NK-92 treated with Interleukin-12 subunit alpha and Interleukin-12 subunit beta, amount 100 ng/mL, for 24 hours (cell line): ENCODE data around the gene SIRT1.
"Not testable (repeated sequence)": the region's sequence is repeated elsewhere in the genome, so short reads cannot be mapped to it uniquely, and the experiment has no call there.

Source experiments
- DNase-seq: peaks from one replicate; lab custom pipeline; 2025; lab: John Stamatoyannopoulos, UW

SIRT1 gene

DNA sequence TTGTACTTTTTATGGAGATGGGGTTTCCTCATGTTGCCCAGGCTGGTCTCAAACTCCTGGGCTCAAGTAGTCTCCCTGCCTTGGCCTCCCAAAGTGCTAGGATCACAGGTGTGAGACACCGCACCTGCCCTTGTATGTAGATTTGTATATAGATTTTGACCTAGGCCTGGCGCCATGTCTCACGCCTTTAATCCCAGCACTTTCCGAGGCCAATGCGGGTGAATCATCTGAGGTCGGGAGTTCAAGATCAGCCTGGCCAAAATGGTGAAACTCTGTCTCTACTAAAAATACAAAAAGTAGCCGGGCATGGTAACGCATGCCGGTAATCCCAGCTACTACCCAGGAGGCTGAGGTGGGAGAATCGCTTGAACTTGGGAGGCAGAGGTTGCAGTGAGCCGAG is 7.0 kb upstream of the SIRT1 start:
- DNase-seq: not testable (repeated sequence)

DNA sequence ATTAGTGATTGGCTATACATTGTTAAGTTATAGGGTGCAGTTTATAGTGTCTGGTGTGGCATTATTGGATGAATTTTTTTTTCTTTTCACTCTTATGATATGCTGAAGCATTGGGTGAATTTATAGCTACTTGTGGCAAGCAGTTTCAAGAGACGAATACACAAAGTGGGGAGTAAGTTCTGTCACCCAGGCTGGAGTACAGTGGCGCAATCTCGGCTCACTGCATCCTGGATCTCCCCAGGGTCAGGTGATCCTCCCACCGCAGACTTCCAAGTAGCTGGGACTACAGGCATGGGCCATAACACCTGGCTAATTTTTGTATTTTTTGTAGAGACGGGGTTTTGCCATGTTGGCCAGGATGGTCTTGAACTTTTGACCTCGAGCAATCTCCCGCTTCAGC is 6.3 kb upstream of the SIRT1 start:
- DNase-seq: no peak

DNA sequence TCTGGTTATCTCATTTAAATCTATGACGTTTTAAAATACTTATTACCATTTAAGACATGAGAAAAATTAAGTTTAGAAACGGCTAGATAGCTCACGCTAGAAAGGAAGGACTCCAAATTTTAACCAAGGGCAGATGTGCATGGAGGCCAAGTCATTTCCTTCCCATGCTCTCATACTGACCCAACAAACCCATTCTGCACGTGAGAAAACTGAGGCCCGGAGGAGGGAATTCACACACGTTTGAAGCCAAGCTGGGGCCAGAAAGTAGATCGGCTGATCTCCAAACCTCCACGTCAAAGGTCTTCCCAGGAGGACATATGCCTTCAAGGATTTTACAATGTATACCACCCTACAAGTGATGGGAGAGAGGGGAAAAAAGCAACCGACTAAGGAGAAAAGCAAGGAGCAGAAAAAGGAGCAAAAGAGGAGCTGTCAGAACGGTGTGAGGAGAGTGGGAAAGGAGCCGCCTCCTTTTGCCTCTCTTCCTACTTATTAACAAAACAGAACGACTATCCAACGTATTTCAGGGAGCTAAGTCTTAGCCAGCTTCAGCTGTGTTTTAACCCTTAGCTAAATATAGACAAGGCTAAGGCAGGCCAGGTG is 645 bp upstream of the SIRT1 start:
- no peak for DNase-seq

DNA sequence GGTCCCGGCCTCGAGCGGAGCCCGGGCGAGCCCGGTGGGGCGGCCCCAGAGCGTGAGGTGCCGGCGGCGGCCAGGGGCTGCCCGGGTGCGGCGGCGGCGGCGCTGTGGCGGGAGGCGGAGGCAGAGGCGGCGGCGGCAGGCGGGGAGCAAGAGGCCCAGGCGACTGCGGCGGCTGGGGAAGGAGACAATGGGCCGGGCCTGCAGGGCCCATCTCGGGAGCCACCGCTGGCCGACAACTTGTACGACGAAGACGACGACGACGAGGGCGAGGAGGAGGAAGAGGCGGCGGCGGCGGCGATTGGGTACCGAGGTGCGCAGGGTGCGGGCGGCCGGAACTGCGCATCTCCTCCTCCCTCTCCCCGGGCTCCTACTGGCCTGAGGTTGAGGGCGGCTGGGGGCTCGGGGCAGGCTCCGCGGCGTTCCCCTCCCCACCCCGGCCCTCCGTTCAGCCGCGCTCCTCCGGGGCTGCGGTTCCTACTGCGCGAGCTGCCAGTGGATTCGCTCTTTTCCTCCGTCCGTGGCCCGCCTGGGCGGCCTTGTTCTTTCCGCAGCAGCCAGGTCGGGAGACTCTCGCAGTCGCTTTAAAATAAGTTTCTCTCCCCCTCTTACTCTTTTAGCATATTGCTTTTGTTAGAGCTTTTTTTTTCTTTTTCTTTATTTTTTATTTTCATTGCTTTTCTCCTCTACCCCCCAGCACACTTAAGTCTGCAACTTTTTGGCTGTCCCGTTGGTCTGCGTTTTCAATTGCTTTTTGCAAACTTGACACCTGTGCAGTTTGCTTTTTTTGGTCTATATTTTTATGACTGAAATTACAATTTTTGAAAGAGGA is 600 bp downstream of the SIRT1 start:
- peak; percentile 69 for DNase-seq

DNA sequence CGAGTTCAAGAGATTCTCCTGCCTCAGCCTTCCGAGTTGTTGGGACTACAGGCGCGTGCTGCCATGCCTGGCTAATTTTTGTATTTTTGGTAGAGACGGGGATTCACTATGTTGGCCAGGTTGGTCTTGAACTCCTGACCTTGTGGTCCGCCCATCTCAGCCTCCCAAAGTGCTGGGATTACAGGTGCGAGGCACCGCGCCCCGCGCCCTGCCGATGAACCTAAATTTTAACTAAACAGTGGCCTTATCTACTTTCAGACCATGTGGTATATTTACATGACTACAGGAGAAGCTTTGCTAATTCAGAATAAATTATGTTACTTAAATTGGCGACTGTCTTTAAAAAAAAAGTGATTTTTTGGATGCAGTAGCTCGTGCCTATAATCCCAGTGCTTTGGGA is 9.2 kb downstream of the SIRT1 start:
- no peak for DNase-seq

DNA sequence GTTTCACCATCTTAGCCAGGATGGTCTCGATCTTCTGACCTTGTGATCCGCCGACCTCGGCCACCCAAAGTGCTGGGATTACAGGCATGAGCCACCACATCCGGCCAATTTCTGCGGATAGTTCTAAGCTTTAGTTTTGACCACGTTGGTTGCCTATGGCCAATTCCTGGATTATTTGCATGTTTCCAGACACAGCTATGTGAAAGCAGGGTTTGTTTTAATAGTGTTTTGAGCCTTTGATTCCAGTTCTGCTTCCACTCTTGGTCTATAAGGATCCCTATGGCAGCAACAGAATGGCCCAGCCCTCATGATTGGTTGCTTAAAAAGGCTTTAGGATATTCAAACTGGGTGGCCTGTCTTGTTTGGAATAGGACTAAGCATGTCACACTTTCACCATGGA is 19.1 kb downstream of the SIRT1 start:
- no peak for DNase-seq

DNA sequence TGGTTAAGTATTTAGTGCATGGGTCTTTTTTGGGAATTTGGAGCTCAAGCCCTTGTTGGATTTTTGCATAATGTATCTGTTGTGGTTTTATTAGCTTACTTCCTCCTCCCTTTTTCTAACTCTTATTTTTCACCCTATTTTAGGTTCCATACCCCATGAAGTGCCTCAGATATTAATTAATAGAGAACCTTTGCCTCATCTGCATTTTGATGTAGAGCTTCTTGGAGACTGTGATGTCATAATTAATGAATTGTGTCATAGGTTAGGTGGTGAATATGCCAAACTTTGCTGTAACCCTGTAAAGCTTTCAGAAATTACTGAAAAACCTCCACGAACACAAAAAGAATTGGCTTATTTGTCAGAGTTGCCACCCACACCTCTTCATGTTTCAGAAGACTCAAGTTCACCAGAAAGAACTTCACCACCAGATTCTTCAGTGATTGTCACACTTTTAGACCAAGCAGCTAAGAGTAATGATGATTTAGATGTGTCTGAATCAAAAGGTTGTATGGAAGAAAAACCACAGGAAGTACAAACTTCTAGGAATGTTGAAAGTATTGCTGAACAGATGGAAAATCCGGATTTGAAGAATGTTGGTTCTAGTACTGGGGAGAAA is 28.0 kb downstream of the SIRT1 start:
- DNase-seq: no peak

DNA sequence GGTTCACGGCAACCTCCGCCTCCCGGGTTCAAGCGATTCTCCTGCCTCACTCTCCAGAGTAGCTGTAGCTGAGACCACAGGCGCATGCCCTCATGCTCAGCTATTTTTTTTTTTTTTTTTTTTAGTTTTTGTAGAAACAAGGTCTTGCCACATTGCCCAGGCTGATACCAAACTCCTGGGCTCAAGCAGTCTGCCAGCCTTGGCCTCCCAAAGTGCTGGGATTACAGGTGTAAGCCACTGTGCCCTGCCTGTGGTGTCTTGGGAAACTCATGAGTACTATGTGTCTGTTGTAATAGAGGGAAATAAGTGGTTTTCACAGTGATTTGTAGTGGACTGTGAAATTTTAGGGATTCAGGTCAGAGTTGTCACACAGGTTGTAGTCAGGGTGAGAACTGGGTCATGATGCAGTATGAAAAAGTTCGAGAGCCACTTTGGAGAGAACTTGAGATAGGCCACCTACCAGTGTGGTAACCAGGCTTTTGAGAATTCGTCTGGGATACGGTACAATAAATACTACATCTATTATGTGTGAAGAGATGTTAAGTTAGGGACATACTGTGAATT is 30.4 kb downstream of the SIRT1 start:
- no peak for DNase-seq

DNA sequence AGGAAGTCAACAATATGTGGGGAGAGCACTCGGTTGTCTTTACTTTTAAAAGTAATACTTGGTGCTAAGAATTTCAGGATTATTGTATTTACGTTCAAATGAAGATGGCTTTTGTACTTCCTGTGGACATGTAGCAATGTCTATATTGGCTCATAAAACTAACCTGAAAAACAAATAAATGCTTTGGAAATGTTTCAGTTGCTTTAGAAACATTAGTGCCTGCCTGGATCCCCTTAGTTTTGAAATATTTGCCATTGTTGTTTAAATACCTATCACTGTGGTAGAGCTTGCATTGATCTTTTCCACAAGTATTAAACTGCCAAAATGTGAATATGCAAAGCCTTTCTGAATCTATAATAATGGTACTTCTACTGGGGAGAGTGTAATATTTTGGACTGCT is 32.7 kb downstream of the SIRT1 start:
- DNase-seq: no peak

DNA sequence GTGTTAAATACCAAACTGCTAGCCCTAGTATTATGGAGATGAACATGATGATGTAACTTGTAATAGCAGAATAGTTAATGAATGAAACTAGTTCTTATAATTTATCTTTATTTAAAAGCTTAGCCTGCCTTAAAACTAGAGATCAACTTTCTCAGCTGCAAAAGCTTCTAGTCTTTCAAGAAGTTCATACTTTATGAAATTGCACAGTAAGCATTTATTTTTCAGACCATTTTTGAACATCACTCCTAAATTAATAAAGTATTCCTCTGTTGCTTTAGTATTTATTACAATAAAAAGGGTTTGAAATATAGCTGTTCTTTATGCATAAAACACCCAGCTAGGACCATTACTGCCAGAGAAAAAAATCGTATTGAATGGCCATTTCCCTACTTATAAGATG is 33.2 kb downstream of the SIRT1 start:
- DNase-seq: no peak

DNA sequence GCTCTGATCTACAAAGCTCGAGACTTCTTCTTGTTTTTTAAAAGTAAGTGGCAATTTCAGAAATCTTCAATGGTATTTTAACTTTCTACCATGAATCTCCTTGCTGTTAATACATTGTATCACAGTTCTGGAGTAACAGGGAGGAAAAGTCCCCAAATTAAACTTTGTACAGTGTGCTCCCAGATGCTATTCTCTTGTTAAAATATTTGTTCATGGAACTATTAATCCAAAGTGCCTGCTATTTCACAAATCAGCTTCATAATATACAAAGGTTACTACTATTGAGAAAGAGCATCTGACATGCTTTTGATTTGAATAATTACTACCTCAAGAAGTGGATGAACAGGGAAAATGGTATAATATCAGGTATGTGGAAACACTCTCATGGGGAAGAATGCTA is 36.6 kb downstream of the SIRT1 start:
- no peak for DNase-seq

DNA sequence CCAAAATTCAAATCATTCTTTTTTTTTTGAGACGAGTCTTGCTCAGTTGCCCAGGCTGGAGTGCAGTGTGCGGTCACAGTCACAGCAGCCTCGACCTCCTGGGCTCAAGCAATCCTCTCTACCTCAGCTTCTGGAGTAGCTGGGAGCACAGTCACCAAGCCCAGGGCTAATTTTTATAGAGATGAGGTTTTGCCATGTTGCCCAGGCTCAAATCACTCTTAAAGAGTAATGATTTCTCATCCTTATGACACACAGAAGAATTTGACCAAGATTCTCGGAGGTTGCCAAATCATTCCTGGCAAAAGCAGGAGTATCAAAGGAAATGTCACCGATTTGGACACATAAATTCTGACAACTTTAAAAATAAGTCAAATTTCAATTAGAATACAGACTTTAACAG is 39.1 kb downstream of the SIRT1 start:
- no peak for DNase-seq

DNA sequence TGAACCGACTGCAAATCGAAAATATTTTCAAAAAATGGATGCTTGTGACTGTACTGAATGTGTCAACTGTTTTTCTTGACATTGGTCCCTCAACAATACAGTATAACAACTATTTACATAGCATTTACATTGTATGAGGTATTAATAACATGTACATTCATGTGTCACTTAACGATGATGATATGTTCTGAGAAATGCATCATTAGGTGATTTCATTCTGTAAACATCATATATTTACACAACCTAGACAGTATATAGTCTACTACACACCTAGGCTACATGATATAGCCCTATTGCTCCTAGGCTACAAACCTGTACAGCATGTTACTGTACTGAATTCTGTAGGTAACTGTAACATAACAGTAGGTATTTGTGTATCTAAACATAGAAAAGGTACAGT is 39.7 kb downstream of the SIRT1 start:
- DNase-seq: no peak

DNA sequence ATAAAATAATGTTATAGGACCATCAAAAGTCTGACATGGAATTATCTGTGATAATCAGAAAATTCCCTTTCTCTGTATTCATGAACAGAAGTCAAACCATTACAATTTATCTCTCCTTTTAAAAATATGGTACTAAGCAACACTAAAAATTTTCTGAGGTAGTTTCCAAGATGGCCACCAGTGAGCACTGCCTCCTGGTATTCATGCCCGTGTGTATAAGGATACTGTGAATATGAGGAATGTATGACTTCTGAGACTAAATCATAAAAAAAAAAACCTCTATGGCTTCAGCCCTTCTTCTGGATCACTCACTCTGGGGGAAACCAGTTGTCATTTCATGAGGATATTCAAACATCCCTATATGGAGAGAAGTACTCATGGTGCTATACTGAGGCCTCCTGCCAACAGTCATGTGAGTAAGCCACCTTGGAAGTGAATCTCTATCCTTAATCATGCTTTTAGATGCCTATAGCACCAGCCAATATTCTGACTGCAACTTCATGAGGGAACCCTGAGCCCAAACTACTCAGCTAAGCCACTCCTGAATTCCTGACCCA is 41.1 kb downstream of the SIRT1 start:
- no peak for DNase-seq

DNA sequence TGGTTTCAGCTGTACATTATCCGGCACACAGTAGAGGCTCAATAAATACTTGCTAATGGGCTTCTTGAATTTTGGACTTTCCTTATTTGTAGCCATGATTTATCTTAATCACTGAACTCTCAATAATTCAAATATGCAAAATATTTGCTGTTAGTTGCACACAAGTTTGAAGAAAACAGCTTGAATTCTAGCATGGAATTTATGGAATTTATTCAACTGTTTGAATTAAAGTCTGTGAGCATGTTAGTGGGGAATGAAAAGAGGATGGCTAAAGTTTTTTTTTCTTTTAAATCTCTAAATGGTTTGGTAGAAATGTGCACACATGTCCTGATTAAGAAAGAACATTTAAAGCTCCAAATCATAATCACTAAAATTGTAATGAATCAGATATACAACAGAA is 42.5 kb downstream of the SIRT1 start:
- no peak for DNase-seq

DNA sequence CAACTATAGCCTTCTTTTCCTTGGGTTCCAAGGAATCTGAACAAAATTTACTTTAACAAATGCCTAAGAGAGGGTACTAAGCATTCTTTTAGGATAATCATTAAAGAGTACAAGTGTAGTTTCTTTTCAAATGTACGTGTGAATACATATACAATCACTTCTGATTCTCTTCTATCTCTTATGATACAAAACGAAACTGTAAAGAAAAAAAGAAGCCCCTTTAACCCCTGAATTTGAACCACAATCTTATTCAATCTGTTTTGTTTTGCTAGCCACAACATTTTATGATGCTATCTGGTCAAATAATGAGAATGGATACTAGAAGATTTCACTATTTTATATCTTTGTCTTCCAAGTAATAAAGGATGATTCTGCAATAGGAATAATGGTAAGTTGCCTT is 48.7 kb downstream of the SIRT1 start:
- DNase-seq: no peak

DNA sequence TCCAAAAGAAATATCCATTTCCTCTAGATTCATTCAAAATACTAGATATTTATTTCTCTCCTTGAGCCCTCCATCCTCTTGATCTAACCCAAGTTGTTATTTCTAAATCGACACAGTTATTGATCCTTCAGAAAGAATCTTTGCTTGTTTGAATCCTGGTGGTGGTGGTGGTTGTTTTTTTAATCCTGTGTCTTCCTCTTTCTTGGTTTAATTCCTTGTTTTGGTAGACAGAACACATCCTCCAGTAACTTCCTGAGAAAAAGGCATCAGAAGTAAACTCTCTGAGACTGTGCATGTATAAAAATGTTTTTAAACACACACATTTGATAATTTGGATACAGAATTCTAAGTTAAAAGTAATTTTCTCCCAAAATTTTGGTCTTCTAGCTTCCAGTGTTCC is 49.9 kb downstream of the SIRT1 start:
- no peak for DNase-seq

DNA sequence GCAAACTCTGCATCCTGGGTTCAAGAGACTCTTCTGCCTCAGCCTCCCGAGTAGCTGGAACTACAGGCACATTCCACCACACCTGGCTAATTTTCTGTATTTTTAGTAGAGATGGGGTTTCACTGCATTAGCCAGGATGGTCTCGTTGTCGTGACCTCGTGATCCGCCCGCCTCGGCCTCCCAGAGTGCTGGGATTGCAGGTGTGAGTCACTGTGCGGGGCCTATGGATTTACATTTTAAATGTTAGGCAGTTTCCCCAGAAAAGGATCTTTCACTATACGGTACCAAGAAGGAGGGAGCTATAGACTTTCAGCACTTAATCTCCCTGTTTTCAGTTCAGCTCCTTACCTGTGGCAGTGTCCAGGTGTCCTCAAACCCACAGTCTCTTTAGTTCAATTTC is 50.8 kb downstream of the SIRT1 start:
- DNase-seq: no peak

DNA sequence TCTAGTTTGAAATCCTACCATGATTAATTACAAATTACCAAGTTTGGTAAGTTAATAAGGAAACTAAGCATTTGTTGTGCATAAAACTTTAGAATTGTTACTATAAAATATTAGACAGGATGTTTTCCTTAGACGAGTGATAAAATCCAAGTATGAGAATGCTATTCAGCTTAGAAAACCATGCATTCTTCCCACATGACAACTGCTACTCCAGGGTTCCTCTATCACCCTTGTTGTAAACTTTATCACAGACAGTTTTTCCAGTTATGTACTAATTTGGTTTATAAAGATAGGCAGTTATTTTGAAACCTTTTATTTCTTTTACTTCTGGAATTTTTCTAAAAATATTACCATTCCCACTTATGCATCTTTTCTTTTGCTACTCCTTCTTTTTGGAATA is 52.0 kb downstream of the SIRT1 start:
- no peak for DNase-seq

DNA sequence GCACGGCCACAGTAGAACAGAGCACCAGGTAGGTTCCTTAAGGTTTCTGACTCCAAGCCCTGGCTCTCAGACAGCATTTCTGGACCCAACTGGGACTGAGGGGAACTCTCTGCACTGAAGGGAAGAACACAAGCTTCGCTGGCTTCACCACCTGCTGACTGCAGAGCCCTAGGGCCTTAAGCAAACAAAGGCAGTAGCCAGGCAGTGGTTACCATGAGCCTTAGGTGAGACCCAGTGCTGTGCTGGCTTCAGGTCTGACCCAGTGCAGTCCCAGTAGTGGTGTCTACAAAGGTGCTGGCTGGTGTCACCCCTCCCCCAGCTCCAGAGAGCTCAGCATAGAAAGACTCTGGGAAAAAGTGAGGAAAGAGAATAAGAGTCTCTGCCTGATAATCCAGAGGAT is 59.5 kb downstream of the SIRT1 start:
- DNase-seq: no peak

DNA sequence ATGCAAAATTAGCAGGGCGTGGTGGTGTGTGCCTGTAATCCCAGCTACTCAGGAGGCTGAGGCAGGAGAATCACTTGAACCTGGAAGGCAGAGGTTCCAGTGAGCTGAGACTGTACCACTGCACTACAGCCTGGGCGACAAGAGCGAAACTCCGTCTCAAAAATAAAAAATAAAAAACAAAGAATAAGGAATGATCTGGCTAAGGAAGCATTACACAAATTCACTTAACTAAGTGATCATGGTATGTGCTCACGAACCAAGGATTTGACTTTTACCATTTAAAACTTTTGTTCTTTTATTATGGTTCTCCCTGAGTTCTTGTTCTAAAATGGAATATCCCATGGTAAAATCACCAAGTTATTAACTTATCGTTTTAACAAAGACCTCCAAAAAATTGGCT is 71.2 kb downstream of the SIRT1 start:
- DNase-seq: no peak

DNA sequence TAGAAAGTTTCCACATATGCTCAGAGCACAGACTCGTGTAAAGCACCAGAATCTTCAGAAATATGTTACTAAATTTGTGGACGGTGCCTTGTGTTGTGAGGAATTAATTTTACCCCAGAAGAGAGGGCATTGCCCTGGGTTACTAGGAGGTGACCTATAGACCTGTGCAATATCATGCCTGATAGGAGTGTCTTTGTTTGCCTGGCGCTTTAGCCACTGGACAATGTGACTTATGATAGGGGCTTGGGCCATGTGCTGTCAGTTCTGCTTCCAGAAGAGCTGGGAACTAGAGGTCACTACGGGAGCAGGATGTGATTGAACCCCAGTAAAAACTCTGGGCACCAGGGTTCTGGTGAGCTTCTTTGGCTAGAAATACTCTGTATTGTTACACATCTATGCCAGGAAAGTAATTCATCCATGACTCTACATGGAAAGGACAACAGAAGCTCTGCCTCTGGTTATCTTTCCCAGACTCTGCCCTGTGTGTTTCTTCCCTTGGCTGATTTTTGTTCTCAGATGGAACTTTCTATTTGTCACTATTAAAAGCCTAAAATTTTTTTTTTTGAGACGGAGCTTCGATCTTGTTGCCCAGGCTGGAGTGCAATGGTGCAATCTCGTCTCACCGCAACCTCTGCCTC is 75.5 kb downstream of the SIRT1 start:
- DNase-seq: no peak
